ENCODE results near the gene ALDH3B2. TPM values are rescaled to one million over a fixed set of nuclear protein-coding genes. Genes with fewer than 3 reads are reported as not detected.
"Not testable (repeated sequence)": the region's sequence is repeated elsewhere in the genome, so short reads cannot be mapped to it uniquely, and the experiment has no call there.

The ALDH3B2 gene
- total and polyA plus RNA-seq, 4 donors = 0.05 TPM; not detected in 3

DNA sequence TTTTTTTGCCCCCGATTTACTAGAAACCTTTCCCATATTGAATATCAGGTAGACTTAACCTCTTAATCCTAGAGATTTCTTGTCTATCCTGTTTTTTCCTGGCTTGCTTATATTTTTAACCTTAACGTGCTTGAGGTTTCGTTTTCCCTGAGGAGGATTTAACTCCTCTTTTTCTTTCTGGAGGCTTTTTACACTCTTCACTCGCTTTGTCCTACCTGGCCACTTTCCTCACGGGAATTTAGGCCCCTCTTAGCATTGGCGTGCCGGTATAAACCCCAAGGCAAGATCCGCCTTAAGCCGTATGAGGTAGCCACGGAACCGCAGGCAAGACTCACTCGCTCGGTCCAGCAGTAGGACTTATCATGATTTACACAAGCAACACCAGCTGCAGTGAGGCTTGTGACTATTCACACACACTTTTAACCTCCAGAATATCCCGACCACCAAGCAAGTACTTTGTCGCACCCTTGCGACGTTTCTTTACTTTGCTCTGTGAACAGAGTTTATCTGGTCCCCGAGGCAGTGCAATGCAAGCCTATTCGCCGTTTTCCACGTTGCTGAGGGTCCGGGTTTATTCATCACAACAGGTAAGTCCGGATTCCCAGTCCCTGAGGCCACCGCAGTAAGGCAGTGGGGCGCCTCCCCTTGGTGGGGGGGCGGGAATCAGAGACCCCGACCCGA is 20.6 kb upstream of the ALDH3B2 start:
- DNase-seq = no peak
- H3K4me1 ChIP-seq (ENCODE audit: control insufficient read depth in 1 of 2, insufficient read depth in 2 of 2, low read length in 2 of 2) = no peaks in the 10 kb centered on the region
- no peak overlapping the region for H3K4me3 ChIP-seq (ENCODE audit: low read length in 2 of 2)
- no peak overlapping the region for H3K27ac ChIP-seq (ENCODE audit: low read depth in 1 of 2, low read length in 2 of 2)
- H3K9me3 ChIP-seq (ENCODE audit: control insufficient read depth, low read length) = peaks cover 5% of the 10 kb centered on the region
- H3K36me3 ChIP-seq (ENCODE audit: control insufficient read depth in 1 of 2, insufficient read depth in 2 of 2, low read length in 1 of 2) = no peaks in the 10 kb centered on the region
- intact Hi-C loops (cut with DNase I) = no loop called here
- ATAC-seq (ENCODE audit: low FRiP score) = no peak
- no peaks in the 10 kb centered on the region for H3K27me3 ChIP-seq (ENCODE audit: control insufficient read depth in 1 of 2, insufficient read depth in 2 of 2, low read length in 1 of 2)
- 88 to 91% methylated on average over 28 of the region's 28 CpGs for WGBS, 2 donors

- H3K9me3 ChIP-seq (ENCODE audit: control insufficient read depth, low read length) = peaks cover 2% of the 10 kb centered on the region
- H3K4me3 ChIP-seq (ENCODE audit: low read length in 2 of 2) = no peak overlapping the region
- WGBS, 2 donors = 46 to 48% methylated on average over 2 of the region's 2 CpGs
- intact Hi-C loops (cut with DNase I) = no loop called here
- DNase-seq (no peak), ATAC-seq (ENCODE audit: low FRiP score) (no peak)
- no peak overlapping the region for H3K27ac ChIP-seq (ENCODE audit: low read depth in 1 of 2, low read length in 2 of 2)
- no peaks in the 10 kb centered on the region for H3K4me1 ChIP-seq (ENCODE audit: control insufficient read depth in 1 of 2, insufficient read depth in 2 of 2, low read length in 2 of 2)
- H3K27me3 ChIP-seq (ENCODE audit: control insufficient read depth in 1 of 2, insufficient read depth in 2 of 2, low read length in 1 of 2) = no peaks in the 10 kb centered on the region
- H3K36me3 ChIP-seq (ENCODE audit: control insufficient read depth in 1 of 2, insufficient read depth in 2 of 2, low read length in 1 of 2) = no peaks in the 10 kb centered on the region
Observed at GRCh38 chr11:67691149-67691548, 16.7 kb upstream of the ALDH3B2 start.

- WGBS, 2 donors = 57 to 69% methylated on average over 4 of the region's 4 CpGs
- H3K9me3 ChIP-seq (ENCODE audit: control insufficient read depth, low read length) = peaks cover 2% of the 10 kb centered on the region
Observed at GRCh38 chr11:67689178-67689577, 14.8 kb upstream of the ALDH3B2 start.

GRCh38 chr11:67687986-67688385 is 13.6 kb upstream of the ALDH3B2 start:
- H3K4me3 ChIP-seq (ENCODE audit: low read length in 2 of 2) = no peak overlapping the region
- DNase-seq (no peak), ATAC-seq (ENCODE audit: low FRiP score) (no peak)
- H3K4me1 ChIP-seq (ENCODE audit: control insufficient read depth in 1 of 2, insufficient read depth in 2 of 2, low read length in 2 of 2) = no peaks in the 10 kb centered on the region
- intact Hi-C loops (cut with DNase I) = no loop called here
- H3K9me3 ChIP-seq (ENCODE audit: control insufficient read depth, low read length) = peaks cover 2% of the 10 kb centered on the region
- no peak overlapping the region for H3K27ac ChIP-seq (ENCODE audit: low read depth in 1 of 2, low read length in 2 of 2)
- H3K36me3 ChIP-seq (ENCODE audit: control insufficient read depth in 1 of 2, insufficient read depth in 2 of 2, low read length in 1 of 2) = no peaks in the 10 kb centered on the region
- WGBS, 2 donors = 71 to 79% methylated on average over 2 of the region's 2 CpGs
- H3K27me3 ChIP-seq (ENCODE audit: control insufficient read depth in 1 of 2, insufficient read depth in 2 of 2, low read length in 1 of 2) = no peaks in the 10 kb centered on the region

More at GRCh38 chr11:67689178-67689577, 14.8 kb upstream of the ALDH3B2 start:
- DNase-seq = no peak
- intact Hi-C loops (cut with DNase I) = no loop called here
- no peaks in the 10 kb centered on the region for H3K27me3 ChIP-seq (ENCODE audit: control insufficient read depth in 1 of 2, insufficient read depth in 2 of 2, low read length in 1 of 2)
- H3K36me3 ChIP-seq (ENCODE audit: control insufficient read depth in 1 of 2, insufficient read depth in 2 of 2, low read length in 1 of 2) = no peaks in the 10 kb centered on the region
- no peak overlapping the region for H3K27ac ChIP-seq (ENCODE audit: low read depth in 1 of 2, low read length in 2 of 2)
- H3K4me1 ChIP-seq (ENCODE audit: control insufficient read depth in 1 of 2, insufficient read depth in 2 of 2, low read length in 2 of 2) = no peaks in the 10 kb centered on the region
- H3K4me3 ChIP-seq (ENCODE audit: low read length in 2 of 2) = no peak overlapping the region
- no peak for ATAC-seq (ENCODE audit: low FRiP score)

GRCh38 chr11:67685641-67686332 is 11.4 kb upstream of the ALDH3B2 start:
- H3K27me3 ChIP-seq (ENCODE audit: control insufficient read depth in 1 of 2, insufficient read depth in 2 of 2, low read length in 1 of 2); intact Hi-C loops (cut with DNase I); H3K27ac ChIP-seq (ENCODE audit: low read depth in 1 of 2, low read length in 2 of 2); ATAC-seq (ENCODE audit: low FRiP score); H3K4me3 ChIP-seq (ENCODE audit: low read length in 2 of 2); H3K4me1 ChIP-seq (ENCODE audit: control insufficient read depth in 1 of 2, insufficient read depth in 2 of 2, low read length in 2 of 2); H3K36me3 ChIP-seq (ENCODE audit: control insufficient read depth in 1 of 2, insufficient read depth in 2 of 2, low read length in 1 of 2); DNase-seq; H3K9me3 ChIP-seq (ENCODE audit: control insufficient read depth, low read length): not testable (repeated sequence)
- WGBS, 2 donors = 53 to 60% methylated on average over 8 of the region's 8 CpGs

GRCh38 chr11:67682126-67683034 is 8.0 kb upstream of the ALDH3B2 start:
- H3K27ac ChIP-seq (ENCODE audit: low read depth in 1 of 2, low read length in 2 of 2); DNase-seq; ATAC-seq (ENCODE audit: low FRiP score); H3K4me3 ChIP-seq (ENCODE audit: low read length in 2 of 2); H3K36me3 ChIP-seq (ENCODE audit: control insufficient read depth in 1 of 2, insufficient read depth in 2 of 2, low read length in 1 of 2); H3K4me1 ChIP-seq (ENCODE audit: control insufficient read depth in 1 of 2, insufficient read depth in 2 of 2, low read length in 2 of 2); intact Hi-C loops (cut with DNase I); H3K27me3 ChIP-seq (ENCODE audit: control insufficient read depth in 1 of 2, insufficient read depth in 2 of 2, low read length in 1 of 2); H3K9me3 ChIP-seq (ENCODE audit: control insufficient read depth, low read length): not testable (repeated sequence)
- 76 to 78% methylated on average over 14 of the region's 14 CpGs for WGBS, 2 donors

DNA sequence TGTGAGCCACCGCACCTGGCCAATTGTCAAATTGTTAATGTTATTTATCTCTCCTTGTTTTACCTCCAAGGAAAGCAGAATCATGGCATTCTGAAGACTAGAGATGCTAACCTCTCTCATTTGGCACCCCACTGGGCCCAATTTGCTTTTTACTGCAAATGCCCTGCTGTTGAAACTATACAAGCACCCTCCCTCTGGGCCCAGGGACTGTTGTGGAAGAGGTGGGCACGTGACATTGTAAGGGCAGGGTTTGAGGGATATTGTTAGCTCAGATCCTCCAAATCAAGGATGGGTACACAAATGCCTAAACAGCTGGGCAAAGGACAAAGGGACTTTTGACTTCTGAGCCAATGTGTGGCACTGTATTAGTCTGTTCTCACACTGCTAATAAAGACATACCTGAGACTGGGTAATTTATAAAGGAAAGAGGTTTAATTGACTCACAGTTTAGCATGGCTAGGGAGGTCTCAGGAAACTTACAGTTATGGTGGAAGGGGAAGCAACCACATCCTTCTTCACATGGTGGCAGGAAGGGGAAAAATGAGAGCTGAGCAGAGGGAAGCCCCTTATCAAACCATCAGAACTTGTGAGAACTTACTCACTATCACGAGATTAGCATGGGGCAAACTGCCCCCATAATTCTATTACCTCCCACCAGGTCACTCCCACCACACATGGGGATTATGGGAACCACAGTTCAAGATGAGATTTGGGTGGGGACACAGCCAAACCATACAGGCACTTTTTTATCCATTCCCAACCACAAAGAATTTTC is 6.5 kb upstream of the ALDH3B2 start:
- Histone ChIP-seq H3K4me1 (ENCODE audit: control insufficient read depth in 1 of 2, insufficient read depth in 2 of 2, low read length in 2 of 2) (no peaks in the 10 kb centered on the region), H3K27ac (ENCODE audit: low read depth in 1 of 2, low read length in 2 of 2) (no peak overlapping the region), H3K36me3 (ENCODE audit: control insufficient read depth in 1 of 2, insufficient read depth in 2 of 2, low read length in 1 of 2) (no peaks in the 10 kb centered on the region), H3K9me3 (ENCODE audit: control insufficient read depth, low read length) (no peaks in the 10 kb centered on the region), H3K27me3 (ENCODE audit: control insufficient read depth in 1 of 2, insufficient read depth in 2 of 2, low read length in 1 of 2) (no peaks in the 10 kb centered on the region), H3K4me3 (ENCODE audit: low read length in 2 of 2) (no peak overlapping the region)
- DNase-seq = no peak
- WGBS, 2 donors = 58 to 61% methylated on average over 3 of the region's 3 CpGs
- ATAC-seq (ENCODE audit: low FRiP score) = no peak
- intact Hi-C loops (cut with DNase I) = no loop called here

GRCh38 chr11:67675058-67675747 is 780 bp upstream of the ALDH3B2 start:
- WGBS, 2 donors = 88 to 89% methylated on average over 12 of the region's 12 CpGs
- Histone ChIP-seq H3K9me3 (ENCODE audit: control insufficient read depth, low read length) (peaks cover 2% of the 10 kb centered on the region), H3K4me1 (ENCODE audit: control insufficient read depth in 1 of 2, insufficient read depth in 2 of 2, low read length in 2 of 2) (no peaks in the 10 kb centered on the region), H3K27me3 (ENCODE audit: control insufficient read depth in 1 of 2, insufficient read depth in 2 of 2, low read length in 1 of 2) (no peaks in the 10 kb centered on the region), H3K4me3 (ENCODE audit: low read length in 2 of 2) (no peak overlapping the region), H3K27ac (ENCODE audit: low read depth in 1 of 2, low read length in 2 of 2) (no peak overlapping the region), H3K36me3 (ENCODE audit: control insufficient read depth in 1 of 2, insufficient read depth in 2 of 2, low read length in 1 of 2) (no peaks in the 10 kb centered on the region)
- intact Hi-C loops (cut with DNase I) = no loop called here
- DNase-seq (no peak), ATAC-seq (ENCODE audit: low FRiP score) (no peak)

All from aorta (tissue), 5 donors.